DMS153 treated with DMSO at 0.1 percent for 48 hours (cell line): ENCODE results near the gene CD3G.

Experiments
- DNase-seq: peaks from one replicate; lab custom pipeline; 2025; ENCODE audit not compliant: unreplicated experiment; lab: John Stamatoyannopoulos, UW

Gene CD3G

DNA sequence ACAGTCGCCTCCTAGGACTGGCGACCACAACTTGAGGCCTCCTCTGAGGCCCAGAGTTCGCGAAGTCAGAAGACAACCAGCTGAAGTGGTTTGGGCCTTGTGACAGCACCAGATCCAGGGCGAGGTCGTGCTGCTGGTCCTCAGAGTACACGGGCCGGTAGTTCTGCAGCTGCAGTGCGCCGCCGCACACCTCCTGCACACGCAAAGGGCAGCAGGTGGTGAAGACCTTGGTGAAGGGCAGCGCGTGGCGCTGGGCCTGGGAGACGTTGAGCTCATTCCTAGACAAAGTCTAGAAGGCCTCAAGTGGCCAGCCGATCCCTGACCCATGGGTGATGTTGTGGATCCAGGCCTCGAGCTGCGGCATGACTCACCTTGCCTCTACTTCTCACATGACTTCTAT lies 21.4 kb upstream of the CD3G start:
- no peak for DNase-seq

DNA sequence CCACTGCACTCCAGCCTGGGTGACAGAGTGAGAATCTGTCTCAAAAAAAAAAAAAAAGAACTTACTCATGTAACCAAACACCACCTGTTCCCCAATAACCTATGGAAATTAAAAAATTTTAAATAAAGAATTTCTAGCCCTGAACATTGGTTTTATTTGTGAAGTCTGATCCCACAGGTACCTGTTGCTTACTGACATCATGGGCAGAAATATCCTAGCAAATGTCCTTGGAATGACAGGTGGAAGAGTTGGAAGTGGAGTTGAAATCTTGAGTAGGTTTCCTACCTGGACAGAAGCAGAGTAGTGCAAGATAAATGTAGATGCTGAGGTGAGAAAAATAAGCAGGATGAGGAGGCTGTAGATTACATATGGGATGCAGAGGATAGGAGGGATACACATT lies 18.9 kb upstream of the CD3G start:
- DNase-seq = no peak

DNA sequence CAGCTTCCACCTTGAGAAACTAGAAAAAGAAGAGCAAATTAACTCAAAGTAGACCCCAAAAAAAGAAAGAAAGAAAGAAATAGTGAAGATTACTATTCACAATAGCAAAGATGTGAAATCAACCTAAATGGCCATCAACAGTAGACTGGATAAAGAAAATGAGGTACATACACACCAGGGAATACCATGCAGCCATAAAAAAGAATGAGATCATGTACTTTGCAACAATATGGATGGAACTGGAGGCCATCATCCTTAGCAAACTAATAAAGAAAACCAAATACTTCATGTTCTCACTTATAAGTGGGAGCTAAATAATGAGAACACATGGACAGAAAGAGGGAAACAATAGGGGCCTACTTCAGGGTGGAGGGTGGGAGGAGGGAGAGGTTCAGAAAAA lies 15.4 kb upstream of the CD3G start:
- DNase-seq = no peak

DNA sequence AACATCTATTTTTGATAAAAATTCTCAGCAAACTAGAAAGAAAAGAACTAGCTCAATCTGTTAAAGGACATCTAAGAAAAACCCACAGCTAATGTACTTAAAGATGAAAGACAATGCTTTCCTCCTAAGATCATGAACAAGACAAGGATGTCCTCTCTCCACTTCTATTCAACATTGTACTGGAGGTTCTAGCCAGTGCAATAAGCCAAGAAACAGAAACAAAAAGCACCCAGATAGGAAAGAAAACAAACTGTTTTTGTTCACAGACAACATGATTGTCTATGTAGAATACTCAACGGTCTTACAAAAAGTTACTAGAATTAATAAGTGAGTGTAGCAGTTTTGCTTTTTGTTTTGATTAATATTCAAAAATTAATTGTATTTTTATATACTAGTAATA lies 9.4 kb upstream of the CD3G start:
- DNase-seq = no peak

DNA sequence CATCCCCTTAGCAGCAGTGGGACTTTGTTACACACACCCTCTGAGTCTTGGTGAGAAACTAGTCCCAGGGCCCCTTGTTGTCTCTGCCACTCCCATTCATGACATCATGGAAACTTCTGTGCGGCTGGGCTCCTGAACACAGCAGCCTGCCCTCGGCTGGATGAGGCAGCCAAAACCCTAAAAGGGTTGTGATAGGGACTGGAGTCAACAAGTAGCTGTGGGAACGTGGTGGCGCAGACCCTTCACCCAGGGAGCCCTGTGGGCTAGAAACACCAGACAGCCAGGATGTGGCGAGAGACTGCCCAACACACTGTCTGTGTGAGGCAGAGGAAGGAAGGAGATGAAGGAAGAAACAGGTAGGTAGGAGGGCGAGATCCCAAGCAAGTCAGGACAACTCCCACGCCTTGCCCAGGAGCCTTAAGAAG lies 5.5 kb upstream of the CD3G start:
- no peak for DNase-seq

DNA sequence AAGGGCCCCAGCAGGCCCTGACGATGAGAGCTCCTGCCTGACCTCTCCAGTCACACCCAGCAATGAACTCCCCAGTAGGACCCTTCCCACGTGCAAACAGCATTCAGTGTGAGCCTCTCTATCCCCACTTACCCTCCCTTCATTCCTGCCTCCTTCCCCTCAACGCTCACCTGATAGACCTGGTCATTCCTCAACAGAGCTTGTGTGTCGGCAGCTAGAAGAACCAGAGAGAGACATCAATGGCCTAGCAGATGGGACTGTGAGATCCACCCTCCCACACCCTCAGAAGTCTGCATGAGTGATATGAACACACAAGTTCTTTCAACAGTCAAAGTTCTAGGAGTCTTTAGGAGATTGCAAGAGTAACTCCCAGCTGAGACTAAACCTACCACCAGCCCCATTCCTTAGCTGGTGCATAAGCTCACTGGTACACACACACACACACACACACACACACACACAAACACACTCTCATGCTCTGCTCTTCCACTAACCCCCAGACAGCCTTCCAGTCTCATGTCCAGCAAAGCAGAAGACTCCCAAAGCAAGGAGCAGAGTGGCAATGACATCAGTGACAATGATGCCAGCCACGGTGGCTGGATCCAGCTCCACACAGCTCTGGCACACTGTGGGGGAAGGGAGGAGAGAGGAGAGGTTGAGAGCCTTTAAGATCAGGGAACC lies 4.7 kb upstream of the CD3G start:
- DNase-seq = no peak

DNA sequence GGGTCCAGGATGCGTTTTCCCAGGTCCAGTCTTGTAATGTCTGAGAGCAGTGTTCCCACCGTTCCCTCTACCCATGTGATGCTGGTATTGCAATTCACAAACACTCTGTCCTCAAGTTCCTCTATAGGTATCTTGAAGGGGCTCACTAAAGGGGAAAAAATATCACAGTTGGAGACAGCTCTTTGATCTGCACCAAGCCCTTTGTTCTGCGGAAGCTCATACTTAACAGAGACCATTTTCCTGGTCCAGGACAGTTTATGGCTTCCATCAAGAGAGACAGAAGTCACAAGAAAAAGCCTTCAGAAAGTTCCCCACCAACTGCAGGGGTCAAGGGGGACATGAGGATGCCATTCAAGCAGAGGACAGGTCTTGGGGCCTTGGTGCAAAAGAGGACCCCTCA lies 3.7 kb upstream of the CD3G start:
- no peak for DNase-seq

DNA sequence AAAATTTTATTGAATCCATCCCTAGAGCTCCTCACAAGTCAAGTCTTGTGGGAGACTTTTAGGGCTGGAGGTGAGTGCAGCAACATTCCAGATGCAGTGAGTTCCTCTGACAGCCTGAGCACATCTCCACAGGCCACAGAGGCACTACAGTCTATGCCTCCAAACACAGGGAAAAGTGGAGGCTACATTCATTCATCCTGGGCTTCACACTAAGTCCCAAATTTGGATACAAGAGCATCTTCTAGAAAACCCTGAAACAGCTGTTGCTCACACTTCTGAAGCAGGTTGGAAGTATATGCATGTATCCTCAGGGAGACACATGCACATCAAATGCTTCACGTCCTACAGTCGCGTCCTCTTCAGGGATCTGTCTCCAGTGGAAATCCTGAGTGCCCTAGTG lies 2.9 kb upstream of the CD3G start:
- DNase-seq = no peak

DNA sequence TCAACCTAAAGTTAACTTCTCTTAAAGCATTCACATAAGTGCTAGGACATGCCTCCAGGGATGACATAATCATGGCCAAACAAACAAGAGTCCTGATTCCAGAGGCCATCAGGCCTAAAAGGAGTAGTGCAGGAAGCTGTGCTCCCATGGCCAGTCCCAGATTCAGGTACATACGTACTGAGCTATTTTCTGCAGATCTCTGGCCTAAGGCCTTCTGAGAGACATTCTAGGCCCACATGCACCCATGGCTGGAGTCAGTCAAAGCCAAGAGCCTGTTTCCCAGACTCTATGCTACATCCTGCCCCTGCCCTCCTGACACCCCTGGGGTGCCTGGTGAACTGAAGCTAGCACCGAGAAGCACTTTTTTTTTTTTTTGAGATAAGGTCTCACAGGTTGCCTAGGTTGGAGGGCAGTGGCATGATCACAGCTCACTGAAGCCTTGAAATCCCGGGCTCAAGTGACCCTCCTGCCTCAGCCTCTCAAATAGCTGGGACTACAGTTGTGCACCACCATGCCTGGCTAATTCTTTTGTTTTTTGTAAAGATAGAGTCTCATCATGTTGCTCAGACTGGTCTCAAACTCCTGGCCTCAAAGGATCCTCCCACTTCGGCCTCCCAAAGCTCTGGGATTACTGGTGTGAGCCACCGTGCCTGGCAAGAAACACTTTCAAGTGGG lies 2.2 kb upstream of the CD3G start:
- no peak for DNase-seq

DNA sequence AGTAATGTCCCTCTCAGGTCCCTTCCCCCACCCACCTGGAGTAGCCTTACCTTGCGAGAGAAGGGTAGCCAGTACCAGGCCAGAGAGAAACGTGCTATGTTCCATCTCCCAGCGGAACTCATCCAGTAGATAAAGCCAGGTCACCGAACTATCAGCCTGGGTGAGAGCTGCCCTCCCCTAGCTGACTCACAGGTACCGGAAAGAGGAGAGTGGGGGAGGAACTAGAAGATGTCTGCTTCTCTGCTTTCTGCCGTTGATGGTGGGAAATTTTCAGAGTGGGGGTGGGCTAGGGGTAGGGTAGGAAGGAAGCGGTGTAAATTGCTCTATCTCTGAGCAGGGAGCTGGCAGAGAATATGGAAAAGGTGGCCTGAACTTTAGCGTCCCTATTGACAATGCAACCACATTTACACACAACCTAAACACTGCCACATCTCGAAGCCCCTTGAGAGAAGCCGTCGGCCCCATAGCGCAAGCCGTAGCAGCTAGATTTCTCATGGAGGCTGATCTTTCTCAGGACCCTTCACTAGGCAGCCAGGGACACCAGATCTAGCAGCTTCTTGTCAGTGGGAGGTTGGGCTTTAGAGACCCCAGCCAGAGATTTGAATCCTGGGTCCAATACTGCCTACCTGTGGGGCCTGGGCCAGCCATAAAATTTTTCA lies 1.5 kb upstream of the CD3G start, which contains the start of gene CD3D:
Gene CD3D, minus strand, starts transcription at position 203 of the 659 bp plus-strand sequence. Its CDS starts 98 bp downstream, at position 105.
- no peak for DNase-seq

DNA sequence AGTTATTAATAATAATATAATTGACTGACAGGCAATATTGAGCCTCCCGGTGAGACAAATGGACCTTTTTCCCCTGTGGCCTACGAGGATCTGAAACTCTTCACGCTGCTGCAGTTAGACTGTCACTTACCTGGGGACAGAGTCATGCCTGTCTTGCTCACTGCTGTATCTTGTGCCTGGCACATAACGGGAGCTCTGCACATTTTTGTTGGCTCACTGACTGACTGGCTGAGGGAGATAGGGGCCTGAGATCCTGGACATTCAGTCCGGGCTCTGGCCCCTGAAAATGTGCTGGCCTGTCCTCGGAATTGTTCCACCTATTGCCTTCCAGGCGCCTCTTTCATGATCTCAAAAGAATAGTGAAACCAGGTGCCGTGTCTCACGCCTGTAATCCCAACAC lies 896 bp upstream of the CD3G start:
- DNase-seq = no peak

DNA sequence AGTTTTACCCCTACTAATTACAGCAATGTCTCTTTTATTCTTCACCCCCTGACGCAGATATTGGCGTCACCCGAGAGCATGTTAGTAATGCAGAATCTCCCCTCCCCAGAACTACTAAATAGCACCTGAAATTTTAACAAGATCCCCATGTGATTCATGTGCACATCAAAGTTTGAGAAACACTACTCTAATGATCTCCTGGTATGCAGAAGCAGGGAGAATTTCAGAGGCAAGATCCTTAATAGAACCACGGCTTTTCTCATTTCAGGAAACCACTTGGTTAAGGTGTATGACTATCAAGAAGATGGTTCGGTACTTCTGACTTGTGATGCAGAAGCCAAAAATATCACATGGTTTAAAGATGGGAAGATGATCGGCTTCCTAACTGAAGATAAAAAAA lies 5.3 kb downstream of the CD3G start:
- no peak for DNase-seq

DNA sequence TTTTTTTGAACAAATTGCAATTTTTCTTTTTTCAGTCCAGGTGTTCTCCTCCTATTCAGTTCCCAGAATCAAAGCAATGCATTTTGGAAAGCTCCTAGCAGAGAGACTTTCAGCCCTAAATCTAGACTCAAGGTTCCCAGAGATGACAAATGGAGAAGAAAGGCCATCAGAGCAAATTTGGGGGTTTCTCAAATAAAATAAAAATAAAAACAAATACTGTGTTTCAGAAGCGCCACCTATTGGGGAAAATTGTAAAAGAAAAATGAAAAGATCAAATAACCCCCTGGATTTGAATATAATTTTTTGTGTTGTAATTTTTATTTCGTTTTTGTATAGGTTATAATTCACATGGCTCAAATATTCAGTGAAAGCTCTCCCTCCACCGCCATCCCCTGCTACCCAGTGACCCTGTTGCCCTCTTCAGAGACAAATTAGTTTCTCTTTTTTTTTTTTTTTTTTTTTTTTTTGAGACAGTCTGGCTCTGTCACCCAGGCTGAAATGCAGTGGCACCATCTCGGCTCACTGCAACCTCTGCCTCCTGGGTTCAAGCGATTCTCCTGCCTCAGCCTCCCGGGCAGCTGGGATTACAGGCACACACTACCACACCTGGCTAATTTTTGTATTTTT lies 9.1 kb downstream of the CD3G start:
- no peak for DNase-seq

DNA sequence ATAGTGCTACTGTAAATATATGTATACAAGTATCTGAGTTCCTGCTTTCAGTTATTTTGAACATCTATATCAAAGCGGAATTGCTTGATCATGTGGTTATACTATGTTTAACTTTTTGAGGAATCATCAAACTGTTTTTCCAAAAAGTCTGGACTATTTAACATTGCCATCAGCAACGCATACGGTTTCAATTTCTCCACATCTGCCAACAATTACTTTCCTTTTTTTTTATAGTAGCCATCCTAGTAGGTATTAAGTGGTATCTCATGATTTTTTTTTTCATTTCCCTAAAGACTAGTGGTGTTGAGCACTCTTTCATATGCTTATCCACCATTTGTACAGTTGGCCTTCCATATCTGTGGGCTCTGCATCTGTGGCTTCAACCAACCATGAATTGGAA lies 13.9 kb downstream of the CD3G start:
- DNase-seq = no peak

DNA sequence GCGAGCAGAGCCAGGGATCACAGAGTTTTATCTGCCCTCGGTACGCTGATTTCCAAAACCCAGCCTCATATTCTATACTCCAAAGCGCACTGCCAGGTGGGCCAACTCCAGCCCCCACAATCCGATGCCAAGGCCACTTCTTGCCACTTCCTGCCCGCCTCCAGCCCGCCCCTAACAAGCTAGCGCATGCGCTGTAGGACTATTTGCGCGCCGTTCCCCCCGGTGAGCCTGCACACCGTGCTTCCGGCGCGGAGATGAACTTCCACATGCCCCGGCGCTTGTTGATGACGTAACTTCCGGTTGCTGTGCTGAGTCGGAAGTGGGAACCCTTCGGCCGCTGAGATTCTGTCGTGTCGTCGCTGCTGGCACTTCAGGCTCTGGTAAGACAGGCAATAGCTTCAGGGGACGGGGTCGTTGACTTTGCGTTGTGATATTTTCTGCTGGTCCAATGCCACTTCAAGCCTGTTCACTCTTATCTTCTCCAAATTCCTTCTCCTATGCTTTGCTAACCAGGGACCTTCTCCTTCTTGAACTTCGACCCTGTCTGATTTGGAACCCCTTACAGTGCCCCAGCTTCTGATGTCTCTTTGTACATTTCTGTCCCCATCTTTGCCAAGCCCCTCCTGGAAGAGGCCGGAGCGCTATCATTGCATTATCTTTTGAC lies 15.3 kb downstream of the CD3G start, which contains the start of gene UBE4A:
Gene UBE4A, plus strand, starts transcription at position 306 of the 664 bp plus-strand sequence. CDS start 5,481 bp downstream, outside the sequence.
- peak; percentile 84 for DNase-seq

DNA sequence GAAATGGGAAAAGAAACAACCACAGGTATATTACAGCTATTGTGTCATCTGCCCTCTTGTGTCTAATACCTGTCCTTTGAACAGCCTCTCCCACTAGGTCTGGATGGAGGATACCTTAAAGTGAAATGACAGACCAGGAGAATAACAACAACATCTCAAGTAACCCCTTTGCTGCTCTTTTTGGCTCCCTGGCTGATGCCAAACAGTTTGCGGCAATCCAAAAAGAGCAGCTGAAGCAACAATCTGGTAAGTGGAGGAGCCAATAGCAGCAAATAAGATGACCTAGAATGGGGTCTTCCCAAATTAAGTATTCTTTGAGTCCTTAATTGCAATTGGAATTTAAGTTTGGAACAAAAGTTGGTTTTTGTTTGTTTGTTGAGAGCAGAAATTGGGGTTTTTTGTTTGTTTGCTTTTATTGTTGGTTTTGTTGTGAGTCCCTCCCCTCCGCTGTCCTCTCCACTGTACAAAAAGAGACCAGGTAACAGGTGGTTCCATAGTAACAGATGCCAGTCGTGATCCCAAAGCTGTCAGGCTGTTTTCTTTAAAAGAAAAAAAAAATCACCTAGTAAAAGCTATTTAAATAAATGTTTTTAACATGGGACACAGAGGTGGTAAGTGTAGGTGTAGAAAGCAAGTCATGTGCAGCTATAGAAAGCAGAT lies 20.9 kb downstream of the CD3G start:
- DNase-seq = no peak

DNA sequence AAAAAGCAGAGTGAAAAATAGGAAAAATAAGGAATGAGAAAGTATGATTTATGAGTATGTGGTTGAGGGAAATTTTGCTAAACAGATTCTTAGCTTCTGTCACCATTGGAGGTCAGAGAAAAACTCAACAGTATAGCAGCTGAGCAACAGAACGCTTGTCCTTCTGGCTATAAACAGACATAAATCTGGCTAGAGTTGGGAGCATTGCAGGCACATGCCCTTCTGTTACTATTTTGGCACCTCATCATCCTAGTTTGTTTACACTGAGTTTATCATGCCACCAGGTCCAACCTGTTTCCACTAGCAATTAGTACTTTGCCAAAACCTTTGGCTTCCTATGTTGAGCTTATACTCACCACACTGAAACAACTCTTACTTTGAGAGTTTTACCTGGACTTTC lies 22.1 kb downstream of the CD3G start:
- DNase-seq = no peak

DNA sequence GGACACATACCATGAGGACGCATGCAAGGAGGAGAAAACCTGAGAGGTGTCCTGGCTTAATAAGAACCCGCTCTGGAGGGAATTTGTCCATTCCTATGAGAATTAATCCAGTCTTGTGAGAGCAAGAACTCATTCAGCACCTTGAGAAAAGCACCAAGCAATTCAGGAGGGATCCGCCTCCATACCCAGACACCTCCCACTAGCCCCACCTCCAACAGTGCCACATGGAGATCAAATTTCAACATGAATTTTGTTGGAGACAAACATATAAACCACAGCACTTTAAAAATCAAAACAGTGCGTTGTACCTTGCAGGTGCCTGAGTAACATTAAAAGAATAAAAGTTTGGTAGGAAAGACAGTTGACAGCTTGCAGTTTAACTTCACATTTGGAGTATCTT lies 26.6 kb downstream of the CD3G start:
- no peak for DNase-seq

DNA sequence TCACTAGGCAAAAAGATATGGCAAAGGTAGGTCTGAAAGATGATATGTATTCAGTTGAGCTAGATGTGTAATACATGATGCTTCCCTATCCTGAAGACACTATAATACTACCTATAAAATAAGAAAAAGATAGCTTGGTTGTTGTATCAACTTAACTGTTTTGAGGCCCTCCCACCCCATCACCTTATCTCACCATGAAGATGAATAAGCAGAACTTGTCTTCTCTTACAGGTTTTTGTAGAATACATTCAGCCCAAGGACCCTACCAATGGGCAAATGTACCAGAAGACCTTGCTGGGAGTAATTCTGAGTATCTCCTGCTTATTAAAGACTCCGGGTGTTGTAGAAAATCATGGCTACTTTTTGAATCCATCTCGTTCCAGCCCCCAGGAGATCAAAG lies 29.1 kb downstream of the CD3G start:
- no peak for DNase-seq

DNA sequence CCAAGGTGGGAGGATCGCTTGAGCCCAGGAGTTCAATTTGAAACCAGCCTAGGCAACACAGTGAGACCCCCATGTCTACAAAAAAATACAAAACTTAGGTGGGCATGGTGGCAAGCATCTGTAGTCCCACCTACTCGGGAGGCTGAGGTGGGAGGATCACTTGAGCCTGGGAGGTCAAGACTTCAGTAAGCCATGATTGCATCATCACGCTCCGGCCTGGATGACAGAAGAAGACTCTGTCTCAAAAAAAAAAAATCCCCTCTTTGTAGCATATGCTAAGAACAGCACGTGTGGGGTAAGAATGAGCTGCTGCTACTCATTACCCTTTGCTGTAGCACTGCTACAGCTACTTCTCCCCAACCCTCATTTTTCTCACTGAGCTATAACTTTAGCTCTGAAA lies 29.7 kb downstream of the CD3G start:
- DNase-seq = no peak

DNA sequence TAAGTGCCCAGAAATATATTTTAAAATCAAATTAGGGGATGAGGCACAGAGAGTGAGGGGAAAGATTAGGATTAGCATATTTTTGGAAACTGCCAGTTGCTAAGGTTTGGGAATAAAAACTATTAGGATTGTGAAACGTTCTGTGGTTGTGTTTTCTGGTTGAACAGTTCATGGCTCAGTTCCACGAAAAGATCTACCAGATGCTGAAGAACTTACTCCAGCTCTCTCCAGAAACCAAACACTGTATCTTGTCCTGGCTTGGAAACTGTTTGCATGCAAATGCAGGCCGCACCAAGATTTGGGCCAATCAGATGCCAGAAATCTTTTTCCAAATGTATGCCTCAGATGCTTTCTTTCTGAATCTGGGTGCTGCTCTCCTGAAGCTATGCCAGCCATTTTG lies 30.6 kb downstream of the CD3G start:
- no peak for DNase-seq
